SU-DHL-6 (cell line): Measurements from ENCODE around the gene AFF2.

ENCODE experiments used
- H2AFZ ChIP-seq: fragments of 200-600 bp; sonication (generic); 2 replicates; pipeline ENCODE4 v1.6.1; 2014; ENCODE audit warnings: low read depth, mild to moderate bottlenecking, moderate library complexity, mixed read lengths, antibody characterized with exemption, low read length; ENCODE audit not compliant: severe bottlenecking
- H3F3A ChIP-seq: fragments of 200-600 bp; shearing (Covaris generic); 2 replicates; pipeline ENCODE4 v1.6.0; 2016; ENCODE audit warnings: antibody characterized with exemption, mild to moderate bottlenecking; ENCODE audit not compliant: insufficient read depth
- H3K27ac ChIP-seq: fragments of 200-600 bp; sonication (generic); 2 replicates; pipeline ENCODE4 v1.5.1; 2016; ENCODE audit warnings: low read depth, mild to moderate bottlenecking, low read length, moderate library complexity, mixed read lengths
- H3K27me3 ChIP-seq: fragments of 200-600 bp; sonication (generic), shearing (Covaris generic); 2 replicates; pipeline ENCODE4 v1.6.0; 2014; ENCODE audit warnings: mild to moderate bottlenecking, low read length
- H3K36me3 ChIP-seq: fragments of 200-600 bp; sonication (generic); 2 replicates; pipeline ENCODE4 v1.6.1; 2014; ENCODE audit warnings: mild to moderate bottlenecking, low read length, mixed read lengths
- H3K4me2 ChIP-seq: fragments of 300-600, 200-600 bp; shearing (Covaris generic), sonication (generic); 2 replicates; pipeline ENCODE4 v1.6.0; 2014; ENCODE audit warnings: low read length, low read depth, mild to moderate bottlenecking; ENCODE audit not compliant: poor library complexity, severe bottlenecking
- H3K4me3 ChIP-seq: fragments of 200-600 bp; sonication (generic); 2 replicates; pipeline ENCODE4 v1.5.1; 2014; ENCODE audit warnings: antibody characterized with exemption, low read length, mild to moderate bottlenecking, mixed read lengths; ENCODE audit not compliant: insufficient read depth, poor library complexity, severe bottlenecking
- H3K79me2 ChIP-seq: fragments of 200-600 bp; sonication (generic); 2 replicates; pipeline ENCODE4 v1.6.1; 2014; ENCODE audit warnings: mild to moderate bottlenecking, low read length, moderate library complexity; ENCODE audit not compliant: insufficient read depth
- H3K9ac ChIP-seq: fragments of 200-600 bp; sonication (generic); 2 replicates; pipeline ENCODE4 v1.7.0; 2014; ENCODE audit warnings: mild to moderate bottlenecking, low read length
- H3K9me2 ChIP-seq: fragments of 200-600 bp; sonication (generic); replicated peaks from 2 replicates; pipeline ENCODE4 v1.6.1; 2014; ENCODE audit warnings: low read length; ENCODE audit not compliant: insufficient read depth
- H3K9me3 ChIP-seq: fragments of 200-600 bp; sonication (generic); 2 replicates; pipeline ENCODE4 v1.6.1; 2014; ENCODE audit warnings: low read length, mixed read lengths; ENCODE audit not compliant: insufficient read depth
- H4K20me1 ChIP-seq: fragments of 200-600 bp; sonication (generic); 2 replicates; pipeline ENCODE4 v1.6.1; 2014; ENCODE audit warnings: low read depth, mild to moderate bottlenecking, antibody characterized with exemption, low read length, moderate library complexity, mixed read lengths
- EZH2phosphoT487 ChIP-seq: fragments of 200-600 bp; sonication (generic), shearing (Covaris generic); conservative IDR thresholded peaks from 2 replicates; pipeline ENCODE4 v1.6.1; 2018; ENCODE audit warnings: mild to moderate bottlenecking, antibody characterized with exemption, low read length, moderate library complexity, mixed read lengths
- TF ChIP-seq, protein P1 (sequence below): fragments of 200-600 bp; sonication (generic); IDR thresholded peaks from one replicate; pipeline ENCODE4 v1.5.1; 2017; ENCODE audit warnings: antibody characterized with exemption, mild to moderate bottlenecking, low read length, moderate library complexity; ENCODE audit not compliant: insufficient read depth, poor library complexity, severe bottlenecking

Gene AFF2

GRCh38 chrX:149006235-149006634 is 505.8 kb downstream of the AFF2 start:
- TF ChIP-seq EZH2phosphoT487, result no peak
- TF ChIP-seq, protein P1, sequence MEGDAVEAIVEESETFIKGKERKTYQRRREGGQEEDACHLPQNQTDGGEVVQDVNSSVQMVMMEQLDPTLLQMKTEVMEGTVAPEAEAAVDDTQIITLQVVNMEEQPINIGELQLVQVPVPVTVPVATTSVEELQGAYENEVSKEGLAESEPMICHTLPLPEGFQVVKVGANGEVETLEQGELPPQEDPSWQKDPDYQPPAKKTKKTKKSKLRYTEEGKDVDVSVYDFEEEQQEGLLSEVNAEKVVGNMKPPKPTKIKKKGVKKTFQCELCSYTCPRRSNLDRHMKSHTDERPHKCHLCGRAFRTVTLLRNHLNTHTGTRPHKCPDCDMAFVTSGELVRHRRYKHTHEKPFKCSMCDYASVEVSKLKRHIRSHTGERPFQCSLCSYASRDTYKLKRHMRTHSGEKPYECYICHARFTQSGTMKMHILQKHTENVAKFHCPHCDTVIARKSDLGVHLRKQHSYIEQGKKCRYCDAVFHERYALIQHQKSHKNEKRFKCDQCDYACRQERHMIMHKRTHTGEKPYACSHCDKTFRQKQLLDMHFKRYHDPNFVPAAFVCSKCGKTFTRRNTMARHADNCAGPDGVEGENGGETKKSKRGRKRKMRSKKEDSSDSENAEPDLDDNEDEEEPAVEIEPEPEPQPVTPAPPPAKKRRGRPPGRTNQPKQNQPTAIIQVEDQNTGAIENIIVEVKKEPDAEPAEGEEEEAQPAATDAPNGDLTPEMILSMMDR, result no peak
- Histone ChIP-seq H4K20me1 (no peaks in the 10 kb centered on the region), H3K4me2 (no peak overlapping the region), H3K36me3 (no peaks in the 10 kb centered on the region), H3K9me3 (no peaks in the 10 kb centered on the region), H3K4me3 (no peak overlapping the region), H2AFZ (no peak overlapping the region), H3F3A (no peaks in the 10 kb centered on the region), H3K9me2 (no peaks in the 10 kb centered on the region), H3K79me2 (no peaks in the 10 kb centered on the region), H3K27ac (no peak overlapping the region), H3K9ac (no peak overlapping the region), H3K27me3 (no peaks in the 10 kb centered on the region)

DNA sequence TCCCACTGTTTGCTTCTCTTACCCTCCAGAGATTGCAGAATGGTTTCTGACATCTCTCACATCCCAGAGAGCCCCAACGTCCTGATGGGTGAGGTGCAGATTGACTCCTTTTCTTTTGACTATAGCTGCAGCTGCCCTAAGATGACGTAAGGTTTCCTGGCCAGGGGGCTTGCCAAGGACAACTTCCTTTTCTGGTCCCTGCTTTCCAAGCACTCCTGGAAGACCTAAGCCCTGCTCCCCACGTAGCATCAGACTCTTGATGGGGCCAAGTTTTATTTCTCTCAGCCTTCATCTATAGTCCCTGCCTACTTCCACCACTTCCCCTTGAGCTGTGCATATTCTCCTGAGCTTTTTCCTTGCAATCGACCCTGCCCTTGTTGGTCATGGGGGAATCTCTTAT is 507.0 kb downstream of the AFF2 start:
- no peak overlapping the region for H3K9ac ChIP-seq
- H3K9me2 ChIP-seq, result no peaks in the 10 kb centered on the region
- no peak overlapping the region for H3K4me3 ChIP-seq
- H2AFZ ChIP-seq, result no peak overlapping the region
- no peaks in the 10 kb centered on the region for H3K27me3 ChIP-seq
- no peak overlapping the region for H3K27ac ChIP-seq
- H3K9me3 ChIP-seq, result no peaks in the 10 kb centered on the region
- no peaks in the 10 kb centered on the region for H3K79me2 ChIP-seq
- no peaks in the 10 kb centered on the region for H3K36me3 ChIP-seq
- H3K4me2 ChIP-seq, result no peak overlapping the region
- no peaks in the 10 kb centered on the region for H3F3A ChIP-seq
- TF ChIP-seq, protein P1, result no peak
- TF ChIP-seq EZH2phosphoT487, result no peak
- no peaks in the 10 kb centered on the region for H4K20me1 ChIP-seq

DNA sequence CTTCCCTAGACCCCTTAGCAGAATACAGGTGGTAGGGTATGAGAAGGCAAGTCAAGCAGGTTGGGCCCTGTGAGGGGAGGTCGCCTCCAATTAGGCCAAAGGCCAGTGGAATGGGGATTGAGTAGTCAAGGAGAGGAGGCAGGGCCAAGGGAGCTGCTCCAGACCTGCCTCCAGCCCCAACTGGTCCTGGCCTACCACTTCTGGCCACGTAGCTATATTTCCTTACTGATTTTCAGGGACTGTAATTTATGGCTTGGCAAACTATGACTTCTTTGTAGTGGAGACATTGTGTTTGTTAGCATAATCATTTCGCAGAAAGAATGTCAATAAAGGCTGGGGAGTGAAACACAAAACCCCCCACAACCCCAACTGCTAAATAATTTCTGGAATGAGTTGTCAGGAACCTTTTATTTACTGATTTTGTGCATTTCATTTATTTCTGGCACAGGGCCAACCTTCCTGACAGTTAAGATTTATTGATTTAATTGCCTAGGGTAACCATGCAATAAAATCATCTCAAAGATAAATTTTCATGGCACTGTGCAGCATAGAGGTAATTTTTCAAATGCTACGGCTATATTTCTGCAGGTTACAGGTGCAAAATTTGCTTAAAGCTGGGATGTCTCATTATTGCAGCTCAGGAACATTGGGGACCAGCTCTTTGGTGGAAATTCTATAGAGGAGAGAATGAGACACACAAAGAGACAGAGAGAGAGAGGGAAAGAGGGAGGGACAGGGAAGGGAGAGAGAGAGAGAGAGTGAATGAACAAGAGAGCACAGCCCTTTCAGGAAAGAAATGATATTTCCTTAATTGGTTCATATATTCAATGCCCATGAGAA is 509.8 kb downstream of the AFF2 start:
- Histone ChIP-seq H3K27me3 (no peaks in the 10 kb centered on the region), H3K27ac (no peak overlapping the region), H3K36me3 (no peaks in the 10 kb centered on the region), H3K9me3 (no peaks in the 10 kb centered on the region), H3F3A (no peaks in the 10 kb centered on the region), H3K4me3 (no peak overlapping the region), H3K79me2 (no peaks in the 10 kb centered on the region), H3K9me2 (no peaks in the 10 kb centered on the region), H3K4me2 (no peak overlapping the region), H4K20me1 (no peaks in the 10 kb centered on the region), H3K9ac (no peak overlapping the region), H2AFZ (no peak overlapping the region)
- TF ChIP-seq EZH2phosphoT487, result no peak
- TF ChIP-seq, protein P1, result no peak
